Suprapubic skin (tissue), 4 donors: ENCODE measurements around the gene MAP2K3. TPM values are rescaled to one million over a fixed set of nuclear protein-coding genes. Genes with fewer than 3 reads are reported as not detected.

Experiments
- DNase-seq, 2 donors: peaks; one replicate each; pipeline ENCODE4 v3.0.0-alpha.2; 2019; ENCODE audit warnings: low spot score in 2 of 2
- H3K27ac ChIP-seq: fragments of 200-600 bp; sonication (generic); one replicate; pipeline ENCODE4 v1.5.1; 2019
- H3K27me3 ChIP-seq: fragments of 200-600 bp; sonication (generic); one replicate; pipeline ENCODE4 v1.5.1; 2019
- H3K36me3 ChIP-seq: fragments of 200-600 bp; sonication (generic); one replicate; pipeline ENCODE4 v1.5.1; 2019
- H3K4me1 ChIP-seq: fragments of 200-600 bp; sonication (generic); one replicate; pipeline ENCODE4 v1.5.1; 2019
- H3K4me3 ChIP-seq: fragments of 200-600 bp; sonication (generic); one replicate; pipeline ENCODE4 v1.5.1; 2019; ENCODE audit warnings: mild to moderate bottlenecking
- H3K9me3 ChIP-seq: fragments of 200-600 bp; sonication (generic); one replicate; pipeline ENCODE4 v1.5.1; 2019
- CTCF ChIP-seq, 2 donors: fragments of 200-600 bp in 1 of 2; fragments of 450-650 bp in 1 of 2; sonication (generic) in 1 of 2; IDR thresholded peaks; one replicate each; pipeline ENCODE4 v1.5.1; 2016 to 2019; ENCODE audit warnings: antibody characterized with exemption in 2 of 2, mild to moderate bottlenecking in 1 of 2, moderate library complexity in 1 of 2
- EP300 ChIP-seq: sonication (generic); formaldehyde crosslinking; IDR thresholded peaks from one replicate; pipeline ENCODE4 v1.6.1; 2017; ENCODE audit warnings: antibody characterized with exemption
- POLR2A ChIP-seq, 2 donors: fragments of 450-650 bp; IDR thresholded peaks; one replicate each; pipeline ENCODE4 v1.6.1; 2017; ENCODE audit warnings: antibody characterized with exemption in 2 of 2, mild to moderate bottlenecking in 2 of 2, moderate library complexity in 2 of 2
- POLR2AphosphoS5 ChIP-seq, 3 donors: sonication (generic); formaldehyde crosslinking; IDR thresholded peaks; one replicate each; pipeline ENCODE4 v1.6.1; 2017; ENCODE audit warnings: antibody characterized with exemption in 3 of 3
- WGBS: methylation state at CpG from one replicate; pipeline ENCODE4 v1.1.5; 2018; 5-methylcytosine and 5-hydroxymethylcytosine counted together
- total RNA-seq, 4 donors: library from RNA; depleted of rRNA; stranded (reverse); fragments of >200 nt; gene quantifications; one replicate each; pipeline ENCODE4 v1.1.0, GENCODE V29; 2016

The MAP2K3 gene
- total RNA-seq, 4 donors from 2014 or later = 54.5 to 97.4 (median 72.9) TPM

GRCh38 chr17:21297597-21297996, 13.1 kb downstream of the MAP2K3 start:
- Histone ChIP-seq H3K9me3 (no peaks in the 10 kb centered on the region), H3K4me1 (peaks cover 28% of the 10 kb centered on the region), H3K4me3 (no peak overlapping the region), H3K27ac (no peak overlapping the region), H3K36me3 (peaks cover 46% of the 10 kb centered on the region), H3K27me3 (no peaks in the 10 kb centered on the region)
- WGBS = 67% methylated on average over 10 of the region's 10 CpGs
- DNase-seq = no peak
- TF ChIP-seq CTCF (IDR thresholded peaks at IDR 0.05) (no peak), POLR2AphosphoS5 (IDR thresholded peaks at IDR 0.05) (no peak), POLR2A (IDR thresholded peaks at IDR 0.05) (no peak), EP300 (no peak)

GRCh38 chr17:21298056-21298982, 13.8 kb downstream of the MAP2K3 start:
- peaks cover 53% of the 10 kb centered on the region for H3K36me3 ChIP-seq
- no peak overlapping the region for H3K4me3 ChIP-seq
- WGBS = 77% methylated on average over 21 of the region's 22 CpGs
- no peaks in the 10 kb centered on the region for H3K9me3 ChIP-seq
- H3K4me1 ChIP-seq = peaks cover 28% of the 10 kb centered on the region
- TF ChIP-seq POLR2AphosphoS5 (IDR thresholded peaks at IDR 0.05) (no peak), POLR2A (IDR thresholded peaks at IDR 0.05) (no peak)
- DNase-seq = no peak
- no peaks in the 10 kb centered on the region for H3K27me3 ChIP-seq
- H3K27ac ChIP-seq = no peak overlapping the region

GRCh38 chr17:21298983-21299519, 14.5 kb downstream of the MAP2K3 start:
- no peak for TF ChIP-seq POLR2A (IDR thresholded peaks at IDR 0.05)
- no peak for TF ChIP-seq CTCF (IDR thresholded peaks at IDR 0.05)
- Histone ChIP-seq H3K4me1 (peaks cover 28% of the 10 kb centered on the region), H3K27ac (no peak overlapping the region), H3K36me3 (peaks cover 60% of the 10 kb centered on the region), H3K4me3 (no peak overlapping the region), H3K9me3 (no peaks in the 10 kb centered on the region), H3K27me3 (no peaks in the 10 kb centered on the region)
- no peak for DNase-seq
- WGBS = 51% methylated on average over 11 of the region's 13 CpGs

DNA sequence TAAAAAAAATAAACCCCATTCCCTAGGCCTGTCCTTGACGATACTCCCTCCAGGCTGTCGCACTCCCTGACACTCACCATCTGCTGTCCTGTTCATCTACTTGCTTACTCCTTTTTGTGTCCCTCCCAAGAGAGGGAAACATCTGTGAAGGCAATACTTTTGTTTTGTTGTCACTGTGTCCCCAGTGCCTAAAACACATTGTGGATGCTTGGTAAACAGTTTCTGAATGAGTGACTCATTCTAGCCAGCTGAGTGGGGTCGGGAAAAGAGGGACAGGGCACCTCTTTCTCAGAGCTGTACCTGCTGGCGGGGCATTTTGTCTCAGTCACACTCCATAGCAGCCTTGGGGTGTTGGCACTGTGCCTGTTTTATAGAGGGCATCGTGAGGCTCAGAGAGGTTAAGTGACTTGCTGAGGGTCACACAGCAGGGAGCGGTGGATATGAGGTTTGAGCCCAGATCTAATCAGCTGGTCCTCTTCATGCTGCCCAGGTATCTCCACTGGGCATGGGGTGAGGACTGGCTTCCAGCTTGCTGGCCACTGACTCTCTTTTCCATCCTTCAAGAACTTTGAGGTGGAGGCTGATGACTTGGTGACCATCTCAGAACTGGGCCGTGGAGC, 15.6 kb downstream of the MAP2K3 start:
- 48% methylated on average over 7 of the region's 7 CpGs for WGBS
- Histone ChIP-seq H3K9me3 (no peaks in the 10 kb centered on the region), H3K4me3 (no peak overlapping the region), H3K36me3 (peaks cover 69% of the 10 kb centered on the region), H3K4me1 (peaks cover 23% of the 10 kb centered on the region), H3K27ac (no peak overlapping the region), H3K27me3 (no peaks in the 10 kb centered on the region)
- TF ChIP-seq EP300 (no peak), CTCF (IDR thresholded peaks at IDR 0.05) (no peak), POLR2A (IDR thresholded peaks at IDR 0.05) (no peak), POLR2AphosphoS5 (IDR thresholded peaks at IDR 0.05) (no peak)
- no peak for DNase-seq

- H3K36me3 ChIP-seq = peaks cover 75% of the 10 kb centered on the region
- 77% methylated on average over 31 of the region's 31 CpGs for WGBS
- no peak overlapping the region for H3K27ac ChIP-seq
- H3K9me3 ChIP-seq = no peaks in the 10 kb centered on the region
- H3K4me1 ChIP-seq = peaks cover 16% of the 10 kb centered on the region
- H3K4me3 ChIP-seq = no peak overlapping the region
- H3K27me3 ChIP-seq = no peaks in the 10 kb centered on the region
- TF ChIP-seq CTCF (IDR thresholded peaks at IDR 0.05) (no peak), POLR2AphosphoS5 (IDR thresholded peaks at IDR 0.05) (no peak), EP300 (no peak), POLR2A (IDR thresholded peaks at IDR 0.05) (no peak)
- no peak for DNase-seq
These were observed 16.4 kb downstream of the MAP2K3 start for GRCh38 chr17:21300601-21301571.
